ENCODE measurements around the gene TRIM72. TPM values are rescaled to one million over a fixed set of nuclear protein-coding genes. Genes with fewer than 3 reads are reported as not detected.

TRIM72 gene
- total RNA-seq, 6 experiments from 2014 or later = 0.06 TPM; not detected in 5

- TF ChIP-seq CTCF (IDR thresholded peaks at IDR 0.05) (no peak), POLR2A (IDR thresholded peaks at IDR 0.05) (no peak)
- no peak for DNase-seq
Measured at GRCh38 chr16:31273187-31273586, 59.3 kb downstream of the TRIM72 start.

GRCh38 chr16:31273676-31274075, 59.8 kb downstream of the TRIM72 start:
- intact Hi-C loops (cut with DNase I) = no loop called here
- no peak for ATAC-seq
- no peak overlapping the region for H3K4me3 ChIP-seq
- no peaks in the 10 kb centered on the region for H3K27me3 ChIP-seq
- WGBS (ENCODE audit: insufficient coverage, low coverage, low lambda C conversion rate, missing lambda C conversion rate) = 29% methylated on average over 1 of the region's 3 CpGs
- no peak for DNase-seq
- H3K4me1 ChIP-seq = no peaks in the 10 kb centered on the region
- no peaks in the 10 kb centered on the region for H3K9me3 ChIP-seq
- no peaks in the 10 kb centered on the region for H3K36me3 ChIP-seq
- H3K27ac ChIP-seq = no peak overlapping the region
- TF ChIP-seq CTCF (IDR thresholded peaks at IDR 0.05) = no peak
- no peak for TF ChIP-seq POLR2A (IDR thresholded peaks at IDR 0.05)

More at GRCh38 chr16:31273187-31273586, 59.3 kb downstream of the TRIM72 start:
- ATAC-seq = no peak
- 65% methylated on average over 7 of the region's 7 CpGs for WGBS (ENCODE audit: insufficient coverage, low coverage, low lambda C conversion rate, missing lambda C conversion rate)
- Histone ChIP-seq H3K4me1 (no peaks in the 10 kb centered on the region), H3K36me3 (no peaks in the 10 kb centered on the region), H3K9me3 (no peaks in the 10 kb centered on the region), H3K4me3 (no peak overlapping the region), H3K27me3 (no peaks in the 10 kb centered on the region), H3K27ac (no peak overlapping the region)
- intact Hi-C loops (cut with DNase I) = no loop called here

GRCh38 chr16:31274831-31275816, 61.2 kb downstream of the TRIM72 start:
- 58% methylated on average over 3 of the region's 15 CpGs for WGBS (ENCODE audit: insufficient coverage, low coverage, low lambda C conversion rate, missing lambda C conversion rate)
- ATAC-seq = no peak

GRCh38 chr16:31276600-31276999, 62.7 kb downstream of the TRIM72 start:
- ATAC-seq (no peak), DNase-seq (no peak)
- Histone ChIP-seq H3K4me1 (no peaks in the 10 kb centered on the region), H3K27me3 (no peaks in the 10 kb centered on the region), H3K27ac (no peak overlapping the region), H3K36me3 (no peaks in the 10 kb centered on the region), H3K9me3 (no peaks in the 10 kb centered on the region), H3K4me3 (no peak overlapping the region)
- TF ChIP-seq POLR2A (IDR thresholded peaks at IDR 0.05) (no peak), CTCF (IDR thresholded peaks at IDR 0.05) (no peak)
- intact Hi-C loops (cut with DNase I) = loop anchor here in 1 of 2 donors (5.0 kb wide), 1 partner anchor 51 kb away; no protein-coding TSS in a partner anchor
- 72% methylated on average over 5 of the region's 5 CpGs for WGBS (ENCODE audit: insufficient coverage, low coverage, low lambda C conversion rate, missing lambda C conversion rate)

More at GRCh38 chr16:31274831-31275816, 61.2 kb downstream of the TRIM72 start:
- Histone ChIP-seq H3K4me1 (no peaks in the 10 kb centered on the region), H3K27me3 (no peaks in the 10 kb centered on the region), H3K4me3 (no peak overlapping the region), H3K27ac (no peak overlapping the region), H3K36me3 (no peaks in the 10 kb centered on the region), H3K9me3 (no peaks in the 10 kb centered on the region)
- DNase-seq = no peak
- intact Hi-C loops (cut with DNase I) = loop anchor here in 1 of 2 donors (5.0 kb wide), 1 partner anchor 52 kb away; no protein-coding TSS in a partner anchor
- TF ChIP-seq POLR2A (IDR thresholded peaks at IDR 0.05) (no peak), CTCF (IDR thresholded peaks at IDR 0.05) (no peak)
